Lower leg skin (tissue), 3 donors: ENCODE results near the gene MRPL16.

Experiments
- POLR2A ChIP-seq, 2 donors: fragments of 450-650 bp; IDR thresholded peaks; one replicate each; pipeline ENCODE4 v1.6.1; 2016 to 2017; ENCODE audit warnings: antibody characterized with exemption in 2 of 2, mild to moderate bottlenecking in 1 of 2, moderate library complexity in 1 of 2
- TF ChIP-seq, protein P1 (sequence below), 3 donors: fragments of 450-650 bp; IDR thresholded peaks; one replicate each; pipeline ENCODE4 v1.5.1; 2016; ENCODE audit warnings: antibody characterized with exemption in 3 of 3, mild to moderate bottlenecking in 3 of 3, moderate library complexity in 2 of 3

- TF ChIP-seq POLR2A (IDR thresholded peaks at IDR 0.05) = no peak
- TF ChIP-seq, protein P1, sequence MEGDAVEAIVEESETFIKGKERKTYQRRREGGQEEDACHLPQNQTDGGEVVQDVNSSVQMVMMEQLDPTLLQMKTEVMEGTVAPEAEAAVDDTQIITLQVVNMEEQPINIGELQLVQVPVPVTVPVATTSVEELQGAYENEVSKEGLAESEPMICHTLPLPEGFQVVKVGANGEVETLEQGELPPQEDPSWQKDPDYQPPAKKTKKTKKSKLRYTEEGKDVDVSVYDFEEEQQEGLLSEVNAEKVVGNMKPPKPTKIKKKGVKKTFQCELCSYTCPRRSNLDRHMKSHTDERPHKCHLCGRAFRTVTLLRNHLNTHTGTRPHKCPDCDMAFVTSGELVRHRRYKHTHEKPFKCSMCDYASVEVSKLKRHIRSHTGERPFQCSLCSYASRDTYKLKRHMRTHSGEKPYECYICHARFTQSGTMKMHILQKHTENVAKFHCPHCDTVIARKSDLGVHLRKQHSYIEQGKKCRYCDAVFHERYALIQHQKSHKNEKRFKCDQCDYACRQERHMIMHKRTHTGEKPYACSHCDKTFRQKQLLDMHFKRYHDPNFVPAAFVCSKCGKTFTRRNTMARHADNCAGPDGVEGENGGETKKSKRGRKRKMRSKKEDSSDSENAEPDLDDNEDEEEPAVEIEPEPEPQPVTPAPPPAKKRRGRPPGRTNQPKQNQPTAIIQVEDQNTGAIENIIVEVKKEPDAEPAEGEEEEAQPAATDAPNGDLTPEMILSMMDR (IDR thresholded peaks at IDR 0.05) = no peak
These were observed 5.2 kb upstream of the MRPL16 start for GRCh38 chr11:59815754-59816153.
